GM19397 (cell line): ENCODE data around the gene PPARG.
"Not testable (repeated sequence)": the region's sequence is repeated elsewhere in the genome, so short reads cannot be mapped to it uniquely, and the experiment has no call there.

Experiments used
- ATAC-seq: cut with Tn5 transposase; IDR thresholded peaks from one replicate; pipeline ENCODE4 v1.9.1; 2021; ENCODE audit warnings: mild to moderate bottlenecking, moderate library complexity; ENCODE audit not compliant: unreplicated experiment

The PPARG gene

DNA sequence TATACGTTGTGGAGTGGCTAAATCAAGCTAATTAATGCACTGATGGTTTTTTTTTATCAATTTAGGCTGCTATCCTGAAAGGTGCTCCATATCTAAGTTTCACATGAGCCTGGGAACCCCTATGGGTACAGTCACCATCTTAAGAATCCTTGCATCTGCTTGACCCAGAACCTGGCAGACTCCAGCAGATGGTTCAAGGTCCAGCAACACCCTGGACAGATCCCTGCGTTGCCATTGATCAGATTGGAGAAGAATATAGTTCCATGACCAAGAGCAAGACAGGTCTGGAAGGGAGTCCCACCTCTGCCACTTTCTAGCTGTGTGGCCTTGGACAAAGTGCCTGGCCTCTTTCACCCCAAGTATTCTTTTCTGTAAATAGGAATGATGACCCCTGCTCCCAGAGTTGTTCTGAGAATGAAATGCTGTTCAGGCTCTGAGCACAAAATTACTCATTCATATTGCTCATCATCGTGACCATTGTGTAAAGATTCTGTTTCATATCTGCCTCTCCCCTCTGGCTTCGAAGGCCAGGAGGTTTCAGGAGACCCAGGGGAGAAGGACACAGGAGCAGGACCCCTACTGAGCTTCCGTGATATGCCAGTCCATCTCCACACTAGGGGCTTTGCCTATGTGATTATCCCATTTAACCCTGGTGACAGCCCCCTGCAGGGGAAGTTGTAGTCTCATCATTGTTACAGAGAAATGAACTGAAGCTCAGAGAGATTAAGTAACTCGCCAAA lies 165.4 kb downstream of the PPARG start:
- ATAC-seq: no peak

DNA sequence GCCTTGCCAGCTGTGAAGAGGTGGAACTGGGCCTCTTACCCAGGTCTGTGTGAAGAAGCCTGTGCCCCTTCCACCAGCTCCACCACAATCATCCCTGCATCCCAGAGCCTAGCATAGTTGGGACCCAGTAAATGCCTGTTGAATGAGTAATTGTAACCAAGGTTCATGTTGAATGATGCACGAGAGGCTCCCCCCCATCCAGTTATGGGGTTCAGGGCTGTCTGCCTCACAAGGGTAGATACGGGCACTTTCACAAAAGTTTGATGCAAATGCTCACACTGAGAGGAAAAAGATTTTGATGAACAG lies 165.9 kb downstream of the PPARG start:
- ATAC-seq: no peak

DNA sequence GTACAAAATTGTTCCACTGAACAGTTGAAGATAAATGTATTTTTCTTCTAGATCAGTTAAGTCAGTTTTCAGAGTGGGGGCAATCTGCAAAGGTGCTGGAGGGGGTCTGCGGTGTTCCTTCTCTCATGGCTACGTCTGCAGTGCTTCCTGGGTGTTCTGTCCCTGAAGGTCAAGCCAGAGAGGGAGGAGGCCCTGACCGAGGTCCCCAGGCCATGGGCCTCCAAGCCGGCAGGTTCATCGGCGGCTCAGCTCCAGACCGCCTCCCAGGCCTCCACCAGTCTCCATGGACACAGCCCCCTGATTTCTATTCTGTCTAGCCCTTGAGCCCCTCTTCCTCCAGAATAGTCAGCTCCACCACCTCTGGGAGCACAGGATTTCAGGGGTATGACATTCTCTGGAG lies 166.9 kb downstream of the PPARG start:
- no peak for ATAC-seq

DNA sequence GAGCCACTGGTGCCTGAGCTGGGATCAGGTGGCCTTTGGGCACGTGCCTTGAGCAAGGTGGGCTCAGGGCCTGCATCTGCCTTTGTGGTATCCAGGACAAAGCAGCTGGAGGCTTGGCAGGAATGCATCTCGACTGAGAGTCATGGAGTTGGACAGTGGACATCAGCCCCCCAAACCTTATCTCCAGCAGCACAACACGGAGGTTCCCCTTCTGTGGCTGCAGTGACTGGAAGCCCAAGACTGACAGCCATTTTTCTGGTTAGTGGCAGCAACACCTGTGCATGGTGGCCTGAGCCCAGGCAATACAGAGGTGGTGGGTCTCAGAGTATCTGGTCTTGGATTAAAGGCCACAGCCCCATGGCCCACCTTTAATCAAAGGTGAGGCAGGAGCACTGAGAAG lies 167.6 kb downstream of the PPARG start:
- no peak for ATAC-seq

DNA sequence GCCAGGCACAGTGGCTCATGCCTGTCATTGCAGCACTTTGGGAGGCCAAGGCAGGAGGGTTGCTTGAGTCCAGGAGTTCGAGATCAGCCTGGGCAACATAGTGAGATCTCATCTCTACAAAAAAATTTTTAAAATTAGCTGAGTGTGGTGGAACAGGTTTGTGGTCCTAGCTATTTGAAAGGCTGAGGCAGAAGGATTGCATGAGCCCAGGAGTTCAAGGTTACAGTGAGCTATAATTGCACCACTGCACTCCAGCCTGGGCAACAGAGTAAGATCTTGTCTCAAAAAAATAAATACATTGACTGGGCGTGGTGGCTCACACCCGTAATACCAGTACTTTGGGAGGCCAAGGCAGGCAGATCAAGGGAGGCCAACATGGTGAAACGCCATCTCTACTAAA lies 168.5 kb downstream of the PPARG start:
- ATAC-seq: not testable (repeated sequence)

DNA sequence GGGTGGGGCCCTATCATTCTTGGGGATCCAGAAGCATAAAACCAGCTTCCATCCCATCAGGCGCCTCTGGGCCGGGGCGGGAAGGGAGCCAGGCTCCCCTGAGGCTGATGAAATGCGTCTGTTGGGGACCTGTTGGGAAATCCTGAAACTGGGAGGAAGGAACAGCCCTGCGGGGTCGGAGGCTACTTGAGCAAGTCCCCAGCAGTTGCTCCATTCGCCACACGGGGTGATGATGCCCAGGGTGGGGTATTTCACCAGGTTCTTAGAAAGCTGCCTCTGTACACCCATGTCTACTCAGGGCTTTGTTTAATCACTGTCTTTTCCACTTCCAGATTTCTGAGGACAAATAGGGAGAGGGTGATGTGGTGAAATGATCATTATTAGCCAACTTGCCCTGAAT lies 170.0 kb downstream of the PPARG start:
- no peak for ATAC-seq

DNA sequence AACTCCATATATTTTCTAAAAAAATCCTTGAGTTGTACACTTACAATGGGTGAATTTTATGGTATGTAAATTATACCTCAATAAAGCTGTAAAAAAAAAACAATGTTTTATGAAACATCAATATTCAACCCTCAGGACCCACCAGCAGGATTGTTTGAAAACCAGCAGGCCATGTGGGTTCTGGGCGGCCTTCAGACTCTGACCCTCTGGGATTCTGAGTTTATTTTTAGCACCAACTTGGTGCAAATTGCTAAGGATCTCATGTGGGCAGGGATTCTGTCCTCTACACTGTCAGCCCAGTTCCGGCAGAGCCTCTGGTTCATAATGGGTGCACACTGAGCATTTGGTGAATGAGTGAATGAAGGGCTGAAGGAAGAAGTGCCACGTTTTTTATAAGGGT lies 171.3 kb downstream of the PPARG start:
- no peak for ATAC-seq

DNA sequence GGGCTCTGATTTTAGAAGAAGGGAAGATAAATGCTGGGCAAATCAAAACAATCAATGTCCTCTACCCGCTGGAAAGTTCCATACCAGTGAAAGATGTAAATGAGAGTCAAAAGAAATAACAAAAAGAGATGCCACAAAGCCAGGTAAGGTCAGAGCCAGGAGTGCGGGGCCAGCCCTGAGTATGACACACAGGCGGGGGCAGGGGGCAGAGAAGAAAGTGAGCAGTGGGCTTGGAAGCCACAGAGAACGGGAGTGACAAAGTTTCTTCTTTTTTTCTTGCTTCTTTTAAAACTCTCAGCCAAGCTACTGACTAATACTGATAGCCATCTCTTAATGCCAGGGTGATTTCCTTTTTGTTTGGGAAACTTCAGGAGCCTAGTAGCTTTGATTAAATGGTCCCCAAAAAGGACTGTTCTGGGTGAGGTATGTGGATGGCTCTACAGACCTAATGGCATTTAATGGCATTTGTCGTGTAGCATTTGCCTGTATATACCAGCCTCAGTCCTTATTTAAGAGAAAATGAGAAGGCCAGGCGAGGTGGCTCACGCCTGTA lies 172.3 kb downstream of the PPARG start:
- ATAC-seq: no peak

DNA sequence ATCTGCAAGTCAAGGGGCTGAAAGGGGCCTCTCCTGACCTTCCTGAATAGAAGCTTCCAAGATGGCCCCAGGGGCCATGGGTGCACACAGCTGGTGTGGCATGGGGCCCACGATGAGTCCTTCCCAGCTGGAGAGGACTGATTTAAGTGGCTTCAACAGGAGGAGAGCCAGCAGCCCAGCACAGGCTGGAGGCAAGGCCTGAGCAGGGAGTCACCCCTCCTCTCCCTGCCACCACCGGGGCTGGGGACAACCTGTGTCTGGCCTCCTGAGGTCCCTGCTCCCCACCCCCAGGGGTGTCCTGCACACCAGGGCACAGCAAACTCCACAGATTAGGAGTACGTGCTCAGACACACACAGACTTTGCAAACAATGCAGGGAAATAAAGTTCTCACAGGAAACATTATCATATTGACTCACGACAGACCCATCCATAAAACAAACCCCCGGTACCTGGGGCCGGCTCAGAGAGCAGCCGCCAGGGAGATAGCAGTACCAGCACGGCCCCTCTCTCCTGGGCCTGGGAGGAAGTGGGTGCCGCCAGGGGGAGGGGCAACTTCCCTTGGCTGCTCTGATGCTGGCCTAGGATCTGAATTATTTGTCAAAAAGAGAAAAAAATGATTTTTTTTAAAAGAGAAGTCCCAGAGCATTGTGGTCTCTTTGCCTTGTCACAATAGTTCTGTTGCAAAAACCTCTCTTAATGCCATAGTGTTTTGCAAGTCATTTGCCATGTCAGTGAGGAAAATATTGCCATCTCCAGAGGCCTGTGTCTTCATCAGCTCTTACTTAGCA lies 173.5 kb downstream of the PPARG start:
- no peak for ATAC-seq

DNA sequence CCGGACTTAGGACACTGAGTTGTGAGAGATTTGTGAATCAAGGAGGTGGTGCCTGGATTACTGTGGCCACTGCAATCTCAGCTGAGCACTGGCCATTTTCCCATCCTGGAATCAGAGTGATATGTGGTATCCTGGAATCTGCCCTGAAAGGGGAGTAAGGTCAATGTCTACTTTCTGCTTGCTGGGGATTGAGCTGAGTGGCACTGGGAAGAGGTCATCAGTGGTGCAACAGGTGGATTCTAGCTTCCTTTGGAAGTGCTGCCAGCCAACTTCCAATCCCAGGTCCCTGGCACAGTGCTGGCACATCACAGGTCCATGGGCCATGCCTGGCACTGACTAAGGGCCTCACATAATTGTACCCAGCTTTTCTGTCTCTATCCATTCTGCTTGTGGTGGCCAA lies 174.8 kb downstream of the PPARG start:
- no peak for ATAC-seq

DNA sequence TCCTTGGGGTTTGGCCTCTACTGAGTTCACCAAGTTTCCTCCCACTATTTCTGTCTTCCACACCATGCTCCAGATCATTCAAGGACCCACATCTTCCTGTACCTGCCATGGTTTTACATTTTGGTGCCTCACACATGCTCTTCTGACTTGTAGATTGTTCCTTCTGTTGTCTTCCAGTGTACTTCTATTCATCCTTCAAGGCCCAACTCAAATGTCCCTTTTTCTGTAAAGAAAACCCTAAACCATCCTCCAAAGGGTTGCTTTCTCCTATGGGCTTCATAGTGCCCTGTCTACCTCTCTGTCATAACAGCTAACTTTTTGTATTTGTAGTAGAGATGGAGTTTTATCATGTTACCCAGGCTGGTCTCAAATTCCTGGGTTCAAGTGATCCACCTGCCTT lies 175.3 kb downstream of the PPARG start:
- no peak for ATAC-seq

DNA sequence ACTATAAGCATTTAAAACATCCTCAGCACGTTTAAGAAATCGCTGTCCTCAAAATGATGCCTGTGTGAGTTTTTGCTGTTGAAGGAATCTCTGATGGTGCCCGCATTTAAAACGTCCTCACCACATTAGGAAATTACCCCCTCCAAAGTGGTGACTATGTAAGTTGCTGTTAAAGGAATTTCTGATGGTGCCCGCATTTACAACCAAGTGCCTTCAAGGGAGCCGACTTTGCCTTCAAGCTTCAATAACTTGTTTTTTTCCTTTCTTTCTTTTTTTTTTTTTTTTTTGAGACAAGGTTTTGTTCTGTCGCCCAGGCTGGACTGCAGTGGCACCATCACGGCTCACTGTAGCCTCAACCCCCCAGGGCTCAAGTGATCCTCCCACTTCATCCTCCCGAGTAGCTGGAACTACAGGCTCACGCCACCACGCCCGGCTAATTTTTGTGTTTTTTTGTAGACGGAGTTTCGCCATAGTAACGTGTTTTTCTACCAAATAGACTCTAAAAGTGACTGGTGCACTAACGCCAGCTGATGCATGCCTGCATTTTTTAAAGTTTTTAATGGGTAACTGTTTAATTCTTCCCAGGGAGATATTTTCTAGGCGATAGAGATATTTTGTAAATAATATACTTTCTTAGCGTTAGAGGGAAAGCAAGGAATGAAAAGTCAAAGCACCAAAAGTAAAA lies 176.4 kb downstream of the PPARG start:
- no peak for ATAC-seq

DNA sequence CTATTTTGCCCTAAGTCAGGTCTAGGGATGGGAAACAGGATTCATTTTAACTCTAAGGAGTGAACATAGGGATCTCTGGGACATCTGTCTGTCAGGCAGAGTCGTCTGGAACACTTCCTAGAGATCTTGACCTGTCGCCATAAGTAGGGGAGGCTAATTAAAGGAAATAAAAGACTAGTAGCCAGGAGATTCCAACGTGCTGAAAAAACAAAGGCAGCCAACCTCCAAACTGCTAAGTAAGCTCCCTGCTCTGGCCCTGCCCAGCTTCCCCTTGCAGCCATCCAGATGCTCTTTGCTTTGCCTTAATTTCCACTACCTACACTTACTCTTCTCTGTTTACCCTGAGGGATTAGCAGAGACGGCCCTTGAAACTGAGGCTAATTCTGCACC lies 177.0 kb downstream of the PPARG start:
- no peak for ATAC-seq

DNA sequence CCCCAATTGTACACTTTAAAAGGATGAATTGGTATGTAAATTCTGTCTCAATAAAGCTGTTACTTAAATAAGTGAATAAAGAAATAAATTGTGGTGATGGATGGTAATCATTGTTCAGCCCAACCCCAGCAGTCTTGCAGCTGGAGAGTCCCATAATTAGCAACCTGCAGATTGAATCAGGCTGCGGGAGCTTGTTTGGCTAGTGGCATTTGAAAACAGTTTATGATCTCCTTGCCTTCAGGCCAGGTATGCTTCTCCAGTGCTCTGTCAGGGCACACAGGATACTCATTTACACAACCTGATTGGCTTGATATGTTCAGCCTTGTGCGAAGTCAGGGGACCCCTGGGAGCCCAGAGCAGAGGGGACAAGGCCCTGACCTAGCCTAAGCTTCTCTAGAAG lies 178.9 kb downstream of the PPARG start:
- ATAC-seq: no peak

DNA sequence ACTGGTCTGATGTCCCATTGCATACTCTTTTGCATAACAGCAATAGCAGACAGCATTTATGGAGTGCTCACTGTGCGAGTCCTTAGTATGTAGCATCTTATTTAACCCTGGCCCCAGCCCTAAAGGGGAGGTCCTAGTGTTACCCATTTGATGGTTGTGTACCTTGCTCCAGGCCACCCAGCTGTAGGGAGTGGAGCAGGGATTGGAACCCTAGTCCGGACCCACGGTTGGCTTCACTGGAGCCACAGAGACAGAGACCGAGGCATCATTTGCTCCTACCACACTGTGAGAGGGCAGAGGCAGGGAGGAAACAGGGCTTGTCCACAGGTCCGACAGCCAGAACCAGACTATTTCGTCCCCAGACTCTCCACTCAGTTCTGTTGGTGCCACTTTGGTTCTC lies 179.4 kb downstream of the PPARG start:
- ATAC-seq: no peak

DNA sequence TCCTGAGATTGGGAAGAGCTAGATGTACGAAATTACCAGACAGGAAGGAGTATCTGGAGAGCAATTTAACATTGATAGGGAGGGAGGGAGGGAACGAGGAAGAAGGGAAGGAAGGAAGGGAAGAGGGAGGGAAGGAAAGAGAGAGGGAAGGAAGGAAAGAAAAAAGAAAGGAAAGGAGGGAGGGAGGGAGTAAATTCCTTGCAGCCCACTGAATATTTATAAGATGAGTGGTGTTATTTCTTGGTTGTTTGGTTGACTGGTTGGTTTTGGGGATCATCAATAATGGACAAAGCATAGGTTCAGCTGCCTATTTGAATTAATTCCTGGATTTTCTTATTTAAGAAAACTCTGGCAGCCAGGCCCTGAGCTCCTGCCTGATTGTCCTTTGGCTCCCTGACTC lies 179.9 kb downstream of the PPARG start:
- no peak for ATAC-seq

DNA sequence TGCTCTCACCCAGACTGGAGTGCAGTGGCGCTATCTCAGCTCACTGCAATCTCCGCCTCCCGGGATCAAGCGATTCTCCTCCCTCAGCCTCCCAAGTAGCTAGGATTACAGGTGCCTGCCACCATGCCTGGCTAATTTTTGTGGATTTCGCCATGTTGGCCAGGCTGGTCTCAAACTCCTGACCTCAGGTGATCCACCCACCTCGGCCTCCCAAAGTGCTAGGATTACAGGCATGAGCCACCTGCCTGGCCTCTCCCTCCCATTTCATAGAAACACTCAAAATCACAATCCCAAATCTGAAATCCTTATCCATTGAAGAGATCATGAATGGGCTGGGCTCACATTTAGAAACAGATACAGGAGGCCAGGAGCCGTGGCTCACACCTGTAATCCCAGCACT lies 180.4 kb downstream of the PPARG start:
- not testable (repeated sequence) for ATAC-seq

DNA sequence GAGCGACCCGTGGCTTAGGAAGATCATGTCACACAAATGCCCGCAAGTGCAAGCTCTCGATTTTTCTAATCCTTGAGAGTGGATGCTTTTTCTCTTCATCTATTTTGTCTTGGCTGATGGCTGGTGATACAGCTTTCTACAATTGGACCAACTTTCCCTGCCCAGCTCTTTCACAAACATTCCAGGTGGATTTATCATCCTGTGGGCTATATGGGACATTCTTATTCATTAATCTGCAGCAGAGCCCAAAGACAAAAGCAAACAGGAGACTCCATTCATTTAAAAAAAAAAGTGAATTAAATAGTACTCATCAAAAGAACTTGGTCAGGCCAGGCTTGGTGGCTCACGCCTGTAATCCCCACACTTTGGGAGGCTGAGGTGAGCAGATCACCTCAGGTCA lies 181.2 kb downstream of the PPARG start:
- ATAC-seq: no peak

DNA sequence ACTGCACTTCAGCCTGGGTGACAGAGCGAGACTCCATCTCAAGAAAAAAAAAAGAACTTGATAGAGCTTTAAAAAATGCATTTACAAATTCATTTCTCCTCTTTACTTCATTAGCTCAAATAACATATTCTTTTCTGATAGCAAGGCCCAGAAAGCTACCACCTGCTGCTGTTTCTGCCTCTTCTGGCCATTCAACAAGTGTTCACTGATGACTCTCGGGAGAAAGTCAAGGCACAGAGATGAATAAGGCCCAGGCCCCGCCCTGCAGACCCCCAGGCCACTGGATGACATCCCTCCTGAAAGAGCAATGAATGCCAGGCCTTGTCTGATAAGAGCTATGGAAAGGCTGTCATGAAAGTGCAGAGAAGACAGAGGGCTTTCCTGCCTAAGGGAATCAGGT lies 181.8 kb downstream of the PPARG start:
- no peak for ATAC-seq

DNA sequence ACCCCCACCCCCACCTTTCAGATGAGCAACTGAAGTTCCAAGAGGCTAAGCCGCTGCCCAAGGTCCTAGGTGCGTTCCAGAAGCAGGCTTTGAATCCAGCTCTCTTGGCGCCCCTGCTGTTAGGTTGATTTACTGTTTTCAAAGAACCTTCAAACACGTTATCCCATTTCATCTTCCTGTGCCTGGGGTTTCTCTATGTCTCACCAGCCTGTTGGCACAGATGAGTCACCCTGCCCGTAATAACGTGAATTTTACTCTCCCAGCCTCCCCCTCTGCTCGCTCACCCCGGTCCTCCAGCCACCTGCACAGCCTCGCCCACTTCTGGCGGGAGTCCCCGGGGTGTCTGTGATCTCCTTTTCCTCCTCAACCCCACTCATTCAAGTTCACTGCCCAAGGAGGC lies 182.4 kb downstream of the PPARG start:
- no peak for ATAC-seq

DNA sequence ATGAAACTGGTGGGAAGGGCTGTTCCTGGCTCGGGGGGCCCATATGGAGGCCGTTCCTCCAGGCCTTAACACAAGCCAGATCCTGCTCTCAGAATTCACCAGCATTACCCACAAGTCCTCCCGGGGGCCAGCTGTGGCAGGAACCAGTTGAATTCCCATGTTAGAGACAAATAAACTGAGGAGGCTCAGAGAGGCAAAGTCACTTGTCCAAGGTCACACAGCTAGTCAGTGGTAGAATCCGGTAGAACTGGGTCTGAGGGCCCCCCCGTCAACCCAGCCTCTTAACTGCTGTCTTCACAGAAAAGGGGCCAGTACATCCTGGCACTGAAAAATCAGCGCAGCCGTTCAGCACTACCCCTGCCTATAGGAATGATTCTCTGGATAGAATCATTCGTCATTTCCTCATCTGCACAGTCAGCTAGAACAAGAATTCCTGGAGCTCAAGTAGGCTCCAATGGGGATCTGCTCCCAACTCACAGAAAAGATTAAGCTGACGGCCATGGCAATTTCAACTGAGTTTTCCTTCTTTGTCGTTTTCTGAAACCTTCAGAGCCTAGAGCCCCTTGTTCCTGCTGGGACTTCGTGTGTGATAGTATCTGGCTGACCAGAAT lies 183.2 kb downstream of the PPARG start:
- no peak for ATAC-seq
